GM10248 (cell line): ENCODE results near the gene PDK1.

Experiments
- CTCF ChIA-PET: fragments of 300-600 bp; sonication (Branson Sonifier 250); formaldehyde crosslinking; extraction: SDS; loops from one replicate; lab custom pipeline; 2021; ENCODE audit warnings: antibody characterized with exemption; lab: Yijun Ruan, JAX
- POLR2A ChIA-PET: fragments of 350-650 bp; sonication (Branson Sonifier 250); formaldehyde crosslinking; extraction: SDS; loops from one replicate; lab custom pipeline; 2020; ENCODE audit warnings: antibody characterized with exemption; lab: Yijun Ruan, JAX
- DNase-seq: peaks from one replicate; pipeline ENCODE4 v3.0.0; 2012; ENCODE audit errors: extremely low spot score
- CTCF ChIP-seq: IDR thresholded peaks from 2 replicates; pipeline ENCODE4 v1.5.1; 2012; ENCODE audit warnings: mild to moderate bottlenecking, low read depth; ENCODE audit errors: extremely low read depth, missing control alignments, control extremely low read depth

Gene PDK1

GRCh38 chr2:172628085-172628484, 72.2 kb downstream of the PDK1 start:
- no peak for DNase-seq
- POLR2A ChIA-PET: no interaction called here
- CTCF ChIA-PET: interaction anchor here (1.1 to 2.0 kb wide), 4 partner anchors 9 to 37 kb away, joined by 3 to 5 read pairs (median 4); no protein-coding TSS in a partner anchor
- TF ChIP-seq CTCF: no peak

- no peak for DNase-seq
- no peak for TF ChIP-seq CTCF
- POLR2A ChIA-PET: no interaction called here
- CTCF ChIA-PET: interaction anchor here (1.0 kb wide), 1 partner anchor 17 kb away, joined by 3 read pairs; no protein-coding TSS in a partner anchor
These were observed 73.7 kb downstream of the PDK1 start for GRCh38 chr2:172629586-172629985.

DNA sequence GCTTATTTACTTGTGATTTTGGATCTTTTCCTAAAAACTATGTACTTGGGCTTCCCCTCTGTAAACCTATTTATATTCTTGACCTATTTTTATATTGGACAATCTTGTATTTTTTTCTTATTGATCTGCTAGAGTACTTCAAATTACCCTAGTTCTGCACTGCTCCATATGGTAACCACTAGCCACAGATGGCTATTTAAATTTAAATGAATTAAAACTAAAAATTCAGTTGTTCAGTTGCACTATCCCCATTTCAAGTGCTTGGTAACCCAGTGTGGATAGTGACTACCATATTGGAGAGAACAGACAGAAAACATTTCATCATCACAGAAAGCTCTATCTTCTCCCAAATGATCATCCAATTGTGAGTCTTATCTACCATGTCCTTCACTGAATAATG, 74.3 kb downstream of the PDK1 start:
- ChIA-PET CTCF (no interaction called here), POLR2A (no interaction called here)
- no peak for TF ChIP-seq CTCF
- DNase-seq: no peak

GRCh38 chr2:172634477-172634876, 78.6 kb downstream of the PDK1 start:
- ChIA-PET POLR2A (no interaction called here), CTCF (no interaction called here)
- DNase-seq: no peak
- TF ChIP-seq CTCF: no peak

DNA sequence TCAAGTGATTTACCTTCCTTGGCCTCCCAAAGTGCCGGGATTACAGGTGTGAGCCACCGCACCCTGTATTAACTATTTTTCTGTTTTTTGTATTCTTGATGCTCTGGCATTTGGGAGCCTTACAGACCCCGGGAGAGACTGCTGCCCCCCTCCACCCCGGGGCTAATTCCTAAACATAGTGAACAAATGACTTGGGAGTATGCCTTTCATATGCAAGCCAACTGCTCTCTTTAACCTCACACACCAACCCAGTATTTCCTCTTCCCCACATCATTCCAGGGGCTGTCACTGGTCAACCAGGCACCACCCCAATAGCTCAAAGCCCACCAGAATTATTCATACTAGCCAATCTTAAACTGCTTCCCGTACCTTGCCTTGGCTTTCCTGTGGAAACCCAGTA, 79.7 kb downstream of the PDK1 start:
- POLR2A ChIA-PET: no interaction called here
- no peak for DNase-seq
- TF ChIP-seq CTCF: no peak
- CTCF ChIA-PET: no interaction called here

GRCh38 chr2:172639256-172639655, 83.4 kb downstream of the PDK1 start:
- TF ChIP-seq CTCF: no peak
- DNase-seq: no peak
- ChIA-PET CTCF (interaction anchor here (1.8 kb wide), 1 partner anchor 11 kb away, joined by 4 read pairs; no protein-coding TSS in a partner anchor), POLR2A (no interaction called here)
